K562 (cell line): ENCODE data around the gene NYAP2. TPM values are rescaled to one million over a fixed set of nuclear protein-coding genes. Genes with fewer than 3 reads are reported as not detected.

Experiments
- ATAC-seq: fragments of 200-7000 bp; cut with Tn5 transposase; 3 replicates; pipeline ENCODE4 v1.9.1; 2020; ENCODE audit warnings: moderate library complexity
- BruUV-seq: library from RNA; stranded (reverse); fragments of 400-500 nt; replicated peaks from 2 replicates; lab custom pipeline; 2021; lab: Mats Ljungman, UMichigan
- CTCF ChIA-PET: fragments of 300-600 bp; formaldehyde crosslinking; extraction: SDS; loops from one replicate; lab custom pipeline; 2021; ENCODE audit warnings: low intra/inter-chr PET ratio; lab: Yijun Ruan, JAX
- POLR2A ChIA-PET: fragments of 300-600, 350-650 bp; sonication (Branson Sonifier 250); formaldehyde crosslinking; extraction: SDS; loops from one replicate; lab custom pipeline; 2021; ENCODE audit warnings: antibody characterized with exemption, inconsistent platforms; lab: Yijun Ruan, JAX
- DNase-seq, 4 experiments: peaks; one replicate each; pipeline versions ENCODE4 v3.0.0 to v3.0.0-alpha.2; 2011 to 2018; ENCODE audit warnings: low spot score in 3 of 4, mixed read lengths in 3 of 4; ENCODE audit errors: extremely low read depth in 1 of 4
- FAIRE-seq: peaks from 2 replicates; lab custom pipeline; 2011; peaks lifted over from hg19 to GRCh38; lab: Jason Lieb, UNC
- H2AFZ ChIP-seq: 2 replicates; pipeline ENCODE4 v1.6.0; 2011; ENCODE audit warnings: low read depth, low read length, control low read depth, inconsistent platforms
- H3K27ac ChIP-seq: fragments of 200-600 bp; 3 replicates; pipeline ENCODE4 v1.8.0; 2011; ENCODE audit warnings: low read depth, mild to moderate bottlenecking, control low read depth, inconsistent platforms, low read length, moderate library complexity, mixed read lengths; ENCODE audit errors: extremely low read depth
- H3K27me3 ChIP-seq, 2 experiments: fragments of 300-600 bp in 1 of 2; 2 replicates in 1 of 2; 3 replicates in 1 of 2; pipeline versions ENCODE4 v1.6.0 to v1.8.0; 2011; ENCODE audit warnings: inconsistent platforms in 2 of 2, low read length in 2 of 2, mild to moderate bottlenecking in 1 of 2, mixed read lengths in 1 of 2, moderate library complexity in 1 of 2; ENCODE audit not compliant: control insufficient read depth in 2 of 2, insufficient read depth in 2 of 2
- H3K36me3 ChIP-seq: fragments of 300-600 bp; 3 replicates; pipeline ENCODE4 v1.8.0; 2011; ENCODE audit warnings: mild to moderate bottlenecking, low read length, inconsistent platforms; ENCODE audit not compliant: control insufficient read depth, insufficient read depth
- H3K4me1 ChIP-seq, 2 experiments: fragments of 200-600 bp in 1 of 2; replicated peaks in 1 of 2; 2 replicates in 1 of 2; 3 replicates in 1 of 2; pipeline versions ENCODE4 v1.5.1 to v1.8.0; 2011; ENCODE audit warnings: inconsistent platforms in 2 of 2, low read length in 2 of 2, mild to moderate bottlenecking in 1 of 2, mixed read lengths in 1 of 2, moderate library complexity in 1 of 2; ENCODE audit not compliant: control insufficient read depth in 2 of 2, insufficient read depth in 2 of 2
- H3K4me2 ChIP-seq: 2 replicates; pipeline ENCODE4 v1.6.1; 2011; ENCODE audit warnings: low read length, control low read depth, inconsistent platforms, mixed read lengths; ENCODE audit not compliant: insufficient read depth
- H3K4me3 ChIP-seq: fragments of 200-600 bp; sonication (generic), shearing (Covaris generic); 2 replicates; pipeline ENCODE4 v1.5.1; 2016; ENCODE audit warnings: control low read depth, inconsistent platforms
- H3K79me2 ChIP-seq: fragments of 200-600 bp; 3 replicates; pipeline ENCODE4 v1.8.0; 2011; ENCODE audit warnings: low read length, inconsistent platforms; ENCODE audit not compliant: control insufficient read depth, insufficient read depth
- H3K9ac ChIP-seq, 2 experiments: 2 replicates each; pipeline versions ENCODE4 v1.6.0 to v1.6.1; 2011; ENCODE audit warnings: low read depth in 2 of 2, low read length in 2 of 2, control low read depth in 1 of 2, inconsistent platforms in 1 of 2, mild to moderate bottlenecking in 1 of 2, mixed read lengths in 1 of 2; ENCODE audit not compliant: insufficient read depth in 1 of 2
- H3K9me1 ChIP-seq: one replicate; pipeline ENCODE4 v1.6.0; 2011; ENCODE audit warnings: inconsistent platforms, mild to moderate bottlenecking, low read length, moderate library complexity; ENCODE audit not compliant: control insufficient read depth, insufficient read depth
- H3K9me3 ChIP-seq: replicated peaks from 2 replicates; pipeline ENCODE4 v1.5.1; 2011; ENCODE audit warnings: low read depth, low read length, inconsistent platforms; ENCODE audit not compliant: control insufficient read depth, insufficient read depth
- H4K20me1 ChIP-seq: replicated peaks from 2 replicates; pipeline ENCODE4 v1.6.1; 2011; ENCODE audit warnings: low read length, inconsistent platforms, mixed read lengths; ENCODE audit not compliant: control insufficient read depth, insufficient read depth
- DMBX1 ChIP-seq: fragments of 250-450 bp; sonication (Bioruptor Pico); IDR thresholded peaks from 2 replicates; pipeline ENCODE4 v1.8.0; 2022; ENCODE audit warnings: inconsistent platforms, mild to moderate bottlenecking, moderate library complexity, borderline replicate concordance
- ELF1 ChIP-seq: fragments of 200-800 bp; sonication (Bioruptor generic); IDR thresholded peaks from 2 replicates; pipeline ENCODE4 v1.6.1; 2016; ENCODE audit warnings: missing genetic modification characterization, missing compliant biosample characterization
- FUS ChIP-seq: fragments of 200-400 bp; formaldehyde crosslinking; optimal IDR thresholded peaks from 2 replicates; pipeline ENCODE3; 2017; ENCODE audit warnings: low read depth, low read length
- HCFC1 ChIP-seq: IDR thresholded peaks from 2 replicates; pipeline ENCODE4 v1.6.1; 2012; ENCODE audit warnings: low read depth, low read length, improper control_type of control experiment
- HDAC2 ChIP-seq: fragments of 450-650 bp; IDR thresholded peaks from 2 replicates; pipeline ENCODE4 v1.6.1; 2016; ENCODE audit warnings: mild to moderate bottlenecking
- SMARCC2 ChIP-seq: fragments of 450-650 bp; IDR thresholded peaks from 2 replicates; pipeline ENCODE4 v1.6.1; 2017; ENCODE audit warnings: antibody characterized with exemption, moderate library complexity, mild to moderate bottlenecking, low read depth
- SREBF1 ChIP-seq: fragments of 150-350 bp; IDR thresholded peaks from 2 replicates; pipeline ENCODE4 v1.6.1; 2014; ENCODE audit warnings: antibody characterized with exemption, low read depth, low read length, borderline replicate concordance
- ZNF717 ChIP-seq: fragments of 250-450 bp; sonication (Bioruptor Pico); IDR thresholded peaks from 2 replicates; pipeline ENCODE4 v1.5.0; 2021
- WGBS: fragments of 100-300 bp; shearing (Covaris generic); methylation state at CpG from one replicate; pipeline ENCODE4 v1.1.6; 2016; ENCODE audit warnings: low coverage, mixed read lengths; ENCODE audit not compliant: insufficient coverage; ENCODE audit errors: missing lambda C conversion rate; 5-methylcytosine and 5-hydroxymethylcytosine counted together
- in situ Hi-C: fragments of 300-500 bp; cut with MboI; formaldehyde crosslinking; loops from 4 replicates; pipeline ENCODE4 v1.15.0; 2018; ENCODE audit warnings: inconsistent platforms, mixed read lengths
- intact Hi-C: fragments of 100-400 bp; cut with micrococcal nuclease; formaldehyde crosslinking; loops from 2 replicates; pipeline ENCODE4 v1.14.2; 2022
- polyA plus RNA-seq, 8 experiments: library from polyadenylated mRNA; depleted of rRNA in 4 of 8; stranded (reverse) in 5 of 8; unstranded in 3 of 8; fragments of >200 nt; fragmentation: Nextera tagmentation in 2 of 8; fragmentation: Illumina TruSeq in 1 of 8; extraction: Ambion mirVana in 2 of 8; extraction: Trizol in 1 of 8; gene quantifications; 2 replicates each; pipeline versions ENCODE4 v1.2.1 to v1.2.3, GENCODE V29; 2011 to 2014; ENCODE audit warnings: inconsistent platforms in 1 of 8, missing spikeins in 1 of 8
- total RNA-seq, 7 experiments: library from RNA; depleted of rRNA in 6 of 7; stranded (reverse); fragments of >200 nt in 6 of 7; fragmentation: Illumina TruSeq in 2 of 7; extraction: Trizol in 2 of 7; gene quantifications; 2 replicates each; pipeline versions ENCODE4 v1.2.1 to v1.2.3, GENCODE V29; 2011 to 2021; ENCODE audit warnings: low replicate concordance in 1 of 7
- TF ChIP-seq, protein P1 (sequence below): fragments of 450-650 bp; IDR thresholded peaks from 2 replicates; pipeline ENCODE4 v1.6.1; 2016; ENCODE audit warnings: missing biosample characterization, missing genetic modification characterization

Gene NYAP2
- total and polyA plus RNA-seq, 9 of the 15 experiments (the other 6 are each of a cell fraction or from before 2014, with no cell fraction given), result 0.03 to 0.04 (median 0.04) TPM; not detected in 3

DNA sequence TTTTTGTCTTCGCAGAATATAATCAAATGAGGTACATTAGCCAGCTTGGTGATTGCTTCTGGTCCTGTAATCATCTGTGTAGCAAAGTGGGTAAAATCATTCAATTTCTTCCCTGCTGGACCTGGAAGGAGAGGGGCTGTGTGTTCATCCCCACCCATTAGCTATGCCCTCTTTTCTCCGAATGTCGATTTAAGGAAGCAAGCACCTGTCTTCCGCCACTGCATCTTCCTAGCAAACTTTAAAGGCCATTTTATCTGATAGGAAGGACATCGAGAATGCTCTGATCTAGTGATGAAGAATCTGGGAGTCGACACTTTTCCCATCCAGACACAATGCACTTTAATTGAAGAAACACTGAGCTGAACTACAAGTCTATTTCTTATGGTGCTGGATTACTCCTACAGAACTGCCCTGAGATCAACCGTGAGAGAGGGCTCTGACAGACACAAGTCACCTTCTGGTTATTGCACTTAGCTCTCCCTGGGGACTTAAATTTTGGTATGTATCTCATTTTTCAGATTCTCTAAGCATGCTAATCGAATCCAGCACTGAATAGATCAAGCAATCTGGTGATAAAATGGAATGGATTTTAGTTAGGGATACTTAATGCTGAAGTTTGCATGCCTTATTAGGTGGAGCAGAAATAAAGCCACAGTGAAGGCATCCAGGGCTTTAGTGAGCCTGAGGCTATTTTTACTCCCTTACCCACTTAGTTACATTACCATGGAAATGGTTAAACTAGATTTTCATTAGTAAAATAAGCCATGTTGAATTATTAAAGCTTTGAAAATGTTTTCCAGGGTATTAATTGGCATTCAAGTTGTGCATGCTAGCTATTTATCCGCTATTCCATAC is 1.3 kb downstream of the NYAP2 start:
- H3K4me3 ChIP-seq, result no peak overlapping the region
- intact Hi-C loops, result no loop called here
- no peaks in the 10 kb centered on the region for H3K9me1 ChIP-seq
- no peak overlapping the region for H3K9ac ChIP-seq
- no peak for TF ChIP-seq ZNF717 (CRISPR knock-in tag)
- no peak for TF ChIP-seq ELF1 (tag)
- no peak for TF ChIP-seq SMARCC2
- no peak for TF ChIP-seq DMBX1 (CRISPR knock-in tag)
- TF ChIP-seq FUS, result no peak
- TF ChIP-seq, protein P1, sequence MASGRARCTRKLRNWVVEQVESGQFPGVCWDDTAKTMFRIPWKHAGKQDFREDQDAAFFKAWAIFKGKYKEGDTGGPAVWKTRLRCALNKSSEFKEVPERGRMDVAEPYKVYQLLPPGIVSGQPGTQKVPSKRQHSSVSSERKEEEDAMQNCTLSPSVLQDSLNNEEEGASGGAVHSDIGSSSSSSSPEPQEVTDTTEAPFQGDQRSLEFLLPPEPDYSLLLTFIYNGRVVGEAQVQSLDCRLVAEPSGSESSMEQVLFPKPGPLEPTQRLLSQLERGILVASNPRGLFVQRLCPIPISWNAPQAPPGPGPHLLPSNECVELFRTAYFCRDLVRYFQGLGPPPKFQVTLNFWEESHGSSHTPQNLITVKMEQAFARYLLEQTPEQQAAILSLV (tag), result no peak
- no peak for TF ChIP-seq HCFC1
- TF ChIP-seq SREBF1, result no peak
- TF ChIP-seq HDAC2, result no peak
- WGBS, result 0% methylated on average over 9 of the region's 9 CpGs
- ATAC-seq (no peak), FAIRE-seq (no peak), DNase-seq (no peak)
- in situ Hi-C loops, result no loop called here
- POLR2A ChIA-PET, result no interaction called here
- H3K27me3 ChIP-seq, result no peaks in the 10 kb centered on the region
- H3K4me1 ChIP-seq, result no peaks in the 10 kb centered on the region
- no peak overlapping the region for H3K4me2 ChIP-seq
- H3K79me2 ChIP-seq, result no peaks in the 10 kb centered on the region
- no peak overlapping the region for H2AFZ ChIP-seq
- H3K27ac ChIP-seq, result no peak overlapping the region
- H4K20me1 ChIP-seq, result no peaks in the 10 kb centered on the region
- CTCF ChIA-PET, result no interaction called here
- BruUV-seq, result no TSS peak
- H3K36me3 ChIP-seq, result no peaks in the 10 kb centered on the region
- H3K9me3 ChIP-seq, result no peaks in the 10 kb centered on the region
